HG02642 (cell line): Measurements from ENCODE around the gene MFAP1.
"Not testable (repeated sequence)": the region's sequence is repeated elsewhere in the genome, so short reads cannot be mapped to it uniquely, and the experiment has no call there.

Experiments
- ATAC-seq: cut with Tn5 transposase; IDR thresholded peaks from one replicate; pipeline ENCODE4 v1.9.1; 2021; ENCODE audit warnings: mild to moderate bottlenecking; ENCODE audit not compliant: unreplicated experiment, poor library complexity

The MFAP1 gene, protein sequence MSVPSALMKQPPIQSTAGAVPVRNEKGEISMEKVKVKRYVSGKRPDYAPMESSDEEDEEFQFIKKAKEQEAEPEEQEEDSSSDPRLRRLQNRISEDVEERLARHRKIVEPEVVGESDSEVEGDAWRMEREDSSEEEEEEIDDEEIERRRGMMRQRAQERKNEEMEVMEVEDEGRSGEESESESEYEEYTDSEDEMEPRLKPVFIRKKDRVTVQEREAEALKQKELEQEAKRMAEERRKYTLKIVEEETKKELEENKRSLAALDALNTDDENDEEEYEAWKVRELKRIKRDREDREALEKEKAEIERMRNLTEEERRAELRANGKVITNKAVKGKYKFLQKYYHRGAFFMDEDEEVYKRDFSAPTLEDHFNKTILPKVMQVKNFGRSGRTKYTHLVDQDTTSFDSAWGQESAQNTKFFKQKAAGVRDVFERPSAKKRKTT

GRCh38 chr15:43824302-43825246 lies at the start of gene MFAP1:
Gene MFAP1 (minus strand): TSS chr15:43824690. CDS start chr15:43824569, 121 bp downstream.
- peak; percentile 76 for ATAC-seq

- ATAC-seq, result no peak
Observed at GRCh38 chr15:43873651-43874050, 49.2 kb upstream of the MFAP1 start.

DNA sequence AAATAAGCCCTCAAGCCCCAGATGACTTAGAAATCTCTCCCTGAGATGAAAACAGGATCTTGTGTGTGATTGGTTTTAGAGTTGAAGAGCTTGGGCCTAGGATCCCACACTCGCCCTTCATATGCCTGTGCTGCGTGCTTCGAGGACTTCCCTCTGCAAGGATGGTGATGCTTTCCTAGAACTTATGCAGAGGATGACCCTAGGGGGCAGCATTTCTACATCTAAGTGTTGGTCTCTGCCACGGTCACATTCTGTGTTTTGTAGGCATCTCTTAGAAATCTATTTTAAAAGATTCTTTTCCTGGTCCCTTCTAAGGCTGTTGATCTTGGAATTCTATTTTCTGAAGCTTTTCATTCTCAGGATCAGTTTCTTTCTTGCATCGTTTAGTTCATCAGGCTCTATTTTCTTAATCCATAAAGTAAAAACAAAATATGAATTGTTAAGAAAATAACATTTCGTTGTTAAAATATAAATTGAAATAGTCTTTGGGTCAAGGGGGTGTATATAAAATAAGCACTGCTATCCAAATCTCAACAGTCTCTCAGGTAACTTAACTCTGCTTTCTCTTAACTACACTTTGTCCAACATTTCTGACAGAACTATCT lies 48.0 kb upstream of the MFAP1 start:
- no peak for ATAC-seq

- ATAC-seq, result no peak
Observed at GRCh38 chr15:43871835-43872234, 47.3 kb upstream of the MFAP1 start.

DNA sequence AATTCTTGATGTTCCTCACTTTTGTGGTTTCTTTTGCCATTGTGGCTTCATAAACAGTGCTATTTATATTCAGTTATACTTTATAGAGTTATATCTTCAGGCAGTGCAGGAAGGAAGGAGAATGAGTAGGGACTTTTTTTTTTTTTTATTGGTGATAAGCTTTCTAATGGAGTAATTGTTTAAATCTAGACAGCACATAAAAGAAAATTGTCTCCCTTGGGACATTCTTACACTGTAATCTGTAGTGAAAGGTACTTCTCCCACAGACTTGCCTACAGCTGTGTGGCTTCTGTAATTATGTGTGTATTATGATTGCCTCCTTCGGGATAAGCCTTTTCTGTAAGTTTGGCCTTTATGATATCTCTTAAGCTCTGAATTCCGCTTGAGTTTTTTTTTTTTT lies 43.9 kb upstream of the MFAP1 start:
- ATAC-seq, result no peak

- ATAC-seq, result no peak
Observed at GRCh38 chr15:43867096-43867495, 42.6 kb upstream of the MFAP1 start.

GRCh38 chr15:43866636-43867035 lies 42.1 kb upstream of the MFAP1 start:
- ATAC-seq, result not testable (repeated sequence)

GRCh38 chr15:43859546-43859945 lies 35.1 kb upstream of the MFAP1 start:
- ATAC-seq, result no peak

DNA sequence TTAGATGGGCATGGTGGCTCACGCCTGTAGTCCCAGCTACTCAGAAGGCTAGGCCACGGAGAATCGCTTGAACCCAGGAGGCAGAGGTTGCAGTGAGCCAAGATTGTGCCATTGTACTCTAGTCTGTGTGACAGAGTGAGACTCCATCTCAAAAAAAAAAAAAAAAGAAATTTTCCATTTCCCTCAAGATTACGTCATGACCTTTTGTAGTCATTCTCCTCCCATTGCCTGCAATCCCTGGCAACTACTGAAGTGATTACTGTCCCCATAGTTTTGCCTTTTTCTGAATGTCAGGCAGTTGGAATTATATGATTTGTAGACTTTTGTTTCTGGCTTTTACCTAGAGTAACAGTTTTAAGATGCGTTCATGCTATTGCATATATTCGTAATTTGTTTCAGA lies 30.3 kb upstream of the MFAP1 start:
- no peak for ATAC-seq

DNA sequence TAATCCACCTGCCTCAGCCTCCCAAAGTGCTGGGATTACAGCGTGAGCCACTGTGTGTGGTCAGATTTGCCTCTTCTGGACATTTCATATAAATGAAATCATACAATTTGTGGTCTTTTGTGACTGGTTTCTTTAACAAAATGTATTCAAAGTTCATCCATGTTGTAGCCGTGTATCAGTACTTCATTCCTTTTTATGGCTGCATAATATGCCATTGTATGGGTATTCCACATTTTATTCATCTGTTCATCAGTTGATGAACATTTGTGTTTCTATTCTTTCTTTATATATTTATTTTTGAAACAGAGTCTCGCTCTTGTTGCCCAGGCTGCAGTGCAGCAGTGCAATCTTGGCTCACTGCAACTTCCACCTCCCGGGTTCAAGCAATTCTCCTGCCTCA lies 28.1 kb upstream of the MFAP1 start:
- no peak for ATAC-seq

DNA sequence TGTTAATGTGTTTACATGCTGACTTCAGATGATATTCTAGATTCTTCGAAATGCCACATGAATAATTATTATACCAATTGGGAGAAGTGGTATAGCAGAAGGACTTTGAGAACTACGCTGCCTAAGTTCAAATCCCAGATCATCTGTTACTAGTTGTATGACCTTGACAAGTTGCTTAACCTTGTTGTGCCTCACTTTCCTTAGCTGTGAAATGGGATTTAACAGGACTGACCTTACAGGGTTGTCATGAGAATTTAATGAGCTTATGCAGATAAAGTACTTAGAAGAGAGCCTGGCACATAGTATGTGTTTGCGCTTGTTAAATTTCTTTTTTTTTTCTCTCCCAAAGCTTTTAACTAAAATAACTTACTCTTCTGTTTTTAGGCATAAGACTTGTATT lies 26.8 kb upstream of the MFAP1 start:
- ATAC-seq, result no peak

DNA sequence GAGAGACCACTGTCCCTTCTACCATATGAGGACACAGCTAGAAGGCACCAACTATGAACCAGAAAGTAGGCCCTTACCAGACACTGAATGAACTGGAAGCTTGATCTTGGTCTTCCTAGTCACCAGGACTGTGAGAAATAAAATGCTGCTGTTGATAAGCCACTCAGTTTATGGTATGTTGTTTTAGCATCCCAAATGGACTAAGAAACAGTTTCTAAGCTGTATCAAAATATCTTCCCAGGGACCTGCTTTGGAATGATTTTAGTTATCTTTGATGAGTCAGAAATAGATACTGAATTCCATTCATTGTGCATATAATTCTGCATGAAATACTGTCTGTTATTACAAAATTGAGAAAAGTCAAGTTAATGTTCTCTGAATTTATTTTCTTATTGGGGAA lies 20.9 kb upstream of the MFAP1 start:
- no peak for ATAC-seq

DNA sequence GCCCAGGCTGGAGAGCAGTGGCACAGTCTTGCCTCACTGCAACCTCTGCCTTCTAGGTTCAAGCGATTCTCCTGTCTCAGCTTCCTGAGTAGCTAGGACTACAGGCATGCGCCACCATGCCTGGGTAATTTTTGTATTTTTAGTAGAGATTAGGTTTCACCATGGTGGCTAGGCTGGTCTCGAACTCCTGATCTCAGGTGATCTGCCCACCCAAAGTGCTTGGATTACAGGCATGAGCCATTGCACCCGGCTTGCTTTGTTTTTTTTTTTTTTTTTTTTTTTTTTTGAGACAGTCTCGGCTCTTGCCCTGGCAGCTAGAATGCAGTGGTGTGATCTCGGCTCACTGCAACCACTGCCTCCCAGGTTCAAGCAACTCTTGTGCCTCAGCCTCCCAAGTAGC lies 8.0 kb upstream of the MFAP1 start:
- not testable (repeated sequence) for ATAC-seq

- not testable (repeated sequence) for ATAC-seq
Observed at GRCh38 chr15:43831519-43832052, 7.1 kb upstream of the MFAP1 start.

- not testable (repeated sequence) for ATAC-seq
Observed at GRCh38 chr15:43830691-43831275, 6.3 kb upstream of the MFAP1 start.

DNA sequence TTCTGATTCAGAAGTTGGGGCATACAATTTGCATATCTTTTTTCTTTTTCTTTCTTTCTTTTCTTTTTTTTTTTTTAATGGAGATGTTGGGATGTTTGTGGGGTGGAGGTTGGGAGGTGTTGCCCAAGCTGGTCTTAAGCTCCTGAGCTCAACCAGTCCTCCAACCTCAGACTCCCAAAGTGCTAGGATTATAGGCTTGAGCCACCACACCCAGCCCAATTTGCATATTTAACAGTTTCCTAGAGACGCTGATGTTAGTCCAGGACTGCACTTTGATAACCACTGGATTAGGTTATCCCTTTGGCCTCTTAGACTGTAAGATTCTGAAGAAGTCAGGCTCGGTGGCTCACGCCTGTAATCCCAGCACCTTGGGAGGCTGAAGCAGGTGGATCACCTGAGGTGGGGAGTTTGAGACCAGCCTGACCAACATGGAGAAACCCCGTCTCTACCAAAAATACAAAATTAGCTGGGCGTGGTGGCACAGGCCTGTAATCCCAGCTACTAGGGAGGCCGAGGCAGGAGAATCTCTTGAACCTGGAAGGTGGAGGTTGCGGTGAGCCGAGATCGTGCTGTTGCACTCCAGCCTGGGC lies 5.6 kb upstream of the MFAP1 start:
- not testable (repeated sequence) for ATAC-seq

DNA sequence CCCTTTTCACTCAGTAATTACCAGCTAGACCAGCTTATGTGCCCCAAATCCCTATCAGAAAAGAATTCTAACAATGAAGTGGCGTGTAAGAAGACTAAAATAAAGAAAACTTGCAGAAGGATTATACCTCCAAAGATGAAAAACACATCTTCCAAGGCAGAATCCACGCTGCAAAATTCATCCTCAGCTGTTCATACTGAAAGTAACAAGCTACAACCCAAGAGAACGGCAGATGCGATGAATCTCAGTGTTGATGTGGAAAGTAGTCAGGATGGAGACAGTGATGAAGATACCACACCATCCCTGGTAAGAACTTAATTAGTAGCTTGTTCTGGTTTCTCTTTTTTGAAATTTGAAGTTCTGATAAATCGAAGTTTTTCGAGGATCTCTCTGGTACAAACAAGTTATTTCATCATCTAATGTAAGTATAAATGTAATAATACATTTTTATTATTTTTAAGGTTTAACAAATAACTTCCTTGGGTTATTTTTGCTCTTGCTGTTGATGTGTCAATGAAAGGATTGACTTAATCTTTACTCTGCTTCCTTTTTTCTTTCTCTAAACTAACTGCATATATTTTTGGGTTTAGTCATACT lies 3.7 kb upstream of the MFAP1 start:
- ATAC-seq, result no peak

GRCh38 chr15:43826508-43827341 lies 2.2 kb upstream of the MFAP1 start, which contains the start of gene WDR76:
Gene WDR76 (plus strand): TSS chr15:43827002. CDS start chr15:43827033, 31 bp downstream.
- ATAC-seq, result peak; percentile 75
